Activated naive CD8-positive, alpha-beta T cell treated with anti-CD3 and anti-CD28 coated beads, Interleukin-2, amount 50 U/mL, for 24 hours (primary cell): ENCODE results near the gene ZNF592.

ENCODE experiments used
- ATAC-seq: fragments of 150-1000 bp; cut with Tn5 transposase; one replicate; pipeline ENCODE4 v1.10.0; 2021
- DNase-seq: peaks from one replicate; pipeline ENCODE4 v3.0.0; 2021
- H3K27ac Mint-ChIP-seq: one replicate; pipeline ENCODE4 v1.8.0; 2021; ENCODE audit warnings: mild to moderate bottlenecking, mixed read lengths
- H3K27me3 Mint-ChIP-seq: one replicate; pipeline ENCODE4 v1.8.0; 2021; ENCODE audit warnings: mixed read lengths
- H3K36me3 Mint-ChIP-seq: one replicate; pipeline ENCODE4 v1.8.0; 2021; ENCODE audit warnings: low read depth, mixed read lengths
- H3K4me1 Mint-ChIP-seq: one replicate; pipeline ENCODE4 v1.8.0; 2021; ENCODE audit warnings: mixed read lengths
- H3K4me3 Mint-ChIP-seq: one replicate; pipeline ENCODE4 v1.8.0; 2021; ENCODE audit warnings: mild to moderate bottlenecking, moderate library complexity, mixed read lengths
- H3K9me3 Mint-ChIP-seq: one replicate; pipeline ENCODE4 v1.8.0; 2021; ENCODE audit warnings: mixed read lengths

The ZNF592 gene

GRCh38 chr15:84817466-84818081, 69.2 kb downstream of the ZNF592 start:
- peaks cover 6% of the 10 kb centered on the region for H3K4me1 Mint-ChIP-seq
- H3K4me3 Mint-ChIP-seq: no peak overlapping the region
- DNase-seq: no peak
- H3K27me3 Mint-ChIP-seq: peaks cover 5% of the 10 kb centered on the region
- no peaks in the 10 kb centered on the region for H3K36me3 Mint-ChIP-seq
- H3K9me3 Mint-ChIP-seq: no peaks in the 10 kb centered on the region
- no peak overlapping the region for H3K27ac Mint-ChIP-seq
- peak; percentile 17 for ATAC-seq

GRCh38 chr15:84818261-84819131, 70.1 kb downstream of the ZNF592 start:
- ATAC-seq (no peak), DNase-seq (peak; percentile 10)
- no peak overlapping the region for H3K27ac Mint-ChIP-seq
- H3K9me3 Mint-ChIP-seq: no peaks in the 10 kb centered on the region
- H3K4me3 Mint-ChIP-seq: no peak overlapping the region
- no peaks in the 10 kb centered on the region for H3K36me3 Mint-ChIP-seq
- H3K4me1 Mint-ChIP-seq: peaks cover 6% of the 10 kb centered on the region
- H3K27me3 Mint-ChIP-seq: peaks cover 5% of the 10 kb centered on the region

DNA sequence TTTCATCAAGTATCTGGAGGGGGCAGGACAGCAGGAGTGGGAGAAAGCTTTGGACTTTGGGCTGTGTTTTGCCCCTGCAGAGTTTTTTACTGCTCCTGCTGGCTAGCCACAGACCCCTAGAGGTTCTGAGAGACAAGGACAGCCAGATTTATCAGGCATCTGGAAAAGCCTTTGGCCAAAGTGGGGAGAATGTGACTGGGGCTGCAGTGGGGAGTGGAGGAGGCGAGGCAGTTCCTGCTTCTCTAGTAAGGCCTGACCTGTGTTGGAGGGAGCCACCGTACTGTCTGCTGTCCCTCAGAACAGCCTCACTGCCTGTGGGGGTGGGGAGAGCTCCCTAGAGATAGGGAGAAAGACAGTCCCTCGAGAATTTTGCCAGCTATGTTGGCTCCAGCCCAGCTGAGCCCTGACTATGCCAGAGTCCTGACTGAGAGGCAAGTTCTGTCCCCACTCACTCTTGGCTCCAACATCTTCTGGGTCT, 70.9 kb downstream of the ZNF592 start:
- Mint-ChIP-seq H3K4me3 (no peak overlapping the region), H3K36me3 (no peaks in the 10 kb centered on the region), H3K9me3 (no peaks in the 10 kb centered on the region), H3K27me3 (peaks cover 5% of the 10 kb centered on the region), H3K27ac (no peak overlapping the region), H3K4me1 (peaks cover 6% of the 10 kb centered on the region)
- DNase-seq (no peak), ATAC-seq (no peak)

DNA sequence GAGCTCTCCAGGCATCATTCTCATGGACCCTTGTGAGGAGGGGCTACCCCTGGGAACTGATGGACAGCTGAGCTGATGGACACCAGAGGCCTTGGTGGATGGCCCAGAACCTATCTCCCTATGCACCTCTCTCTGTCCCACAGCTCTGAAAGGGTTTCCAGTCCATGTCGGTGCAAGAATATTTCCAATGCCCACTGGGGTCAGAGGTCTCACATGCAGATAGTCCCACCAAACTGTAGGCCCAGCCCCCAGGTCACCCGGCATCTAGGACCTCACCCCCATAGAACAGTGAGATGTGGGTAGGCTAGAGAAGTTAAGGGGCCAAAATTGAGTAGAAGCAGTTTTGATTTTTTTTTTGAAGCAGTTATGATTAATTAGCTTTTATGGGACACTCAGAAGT, 71.4 kb downstream of the ZNF592 start:
- no peak for ATAC-seq
- Mint-ChIP-seq H3K27ac (no peak overlapping the region), H3K36me3 (no peaks in the 10 kb centered on the region), H3K4me3 (no peak overlapping the region), H3K9me3 (no peaks in the 10 kb centered on the region), H3K4me1 (peaks cover 6% of the 10 kb centered on the region), H3K27me3 (peaks cover 5% of the 10 kb centered on the region)
- DNase-seq: no peak

- ATAC-seq (no peak), DNase-seq (no peak)
- H3K27ac Mint-ChIP-seq: no peak overlapping the region
- H3K4me3 Mint-ChIP-seq: no peak overlapping the region
- peaks cover 4% of the 10 kb centered on the region for H3K4me1 Mint-ChIP-seq
- no peaks in the 10 kb centered on the region for H3K9me3 Mint-ChIP-seq
- H3K36me3 Mint-ChIP-seq: no peaks in the 10 kb centered on the region
- H3K27me3 Mint-ChIP-seq: peaks cover 4% of the 10 kb centered on the region
These were observed 73.2 kb downstream of the ZNF592 start for GRCh38 chr15:84821501-84822021.

- Mint-ChIP-seq H3K27ac (no peak overlapping the region), H3K4me1 (peaks cover 4% of the 10 kb centered on the region), H3K9me3 (no peaks in the 10 kb centered on the region), H3K27me3 (peaks cover 2% of the 10 kb centered on the region), H3K4me3 (no peak overlapping the region), H3K36me3 (no peaks in the 10 kb centered on the region)
- DNase-seq (no peak), ATAC-seq (no peak)
These were observed 74.4 kb downstream of the ZNF592 start for GRCh38 chr15:84822653-84823281.

DNA sequence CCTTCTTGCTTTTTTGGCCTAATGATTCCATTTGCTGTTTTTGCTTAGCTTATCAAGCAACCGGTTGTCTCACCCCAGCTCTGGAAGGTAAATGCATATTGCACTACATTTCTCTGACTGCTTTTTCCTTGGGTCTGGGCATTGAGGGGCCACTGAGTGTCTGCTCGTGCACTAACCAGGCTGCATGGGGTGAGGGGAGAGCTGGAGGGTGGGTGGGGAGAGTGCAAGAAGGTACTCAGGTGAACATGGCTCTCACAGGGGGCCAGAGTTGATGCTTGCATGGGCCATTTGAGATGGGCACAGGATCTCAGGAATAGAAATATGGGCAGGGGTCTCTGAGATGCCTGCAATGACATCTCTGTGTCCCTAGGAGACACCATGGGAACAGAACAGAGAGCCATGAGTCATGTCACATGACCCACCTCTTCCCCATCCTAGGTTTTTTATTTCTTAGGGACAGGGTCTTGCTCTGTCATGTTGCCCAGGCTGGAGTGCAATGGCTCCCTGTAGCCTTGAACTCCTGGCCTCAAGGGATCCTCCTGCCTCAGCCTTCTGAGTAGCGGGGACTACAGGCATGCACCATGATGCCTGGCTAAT, 75.0 kb downstream of the ZNF592 start:
- Mint-ChIP-seq H3K4me3 (no peak overlapping the region), H3K36me3 (no peaks in the 10 kb centered on the region)

GRCh38 chr15:84824260-84825007, 76.0 kb downstream of the ZNF592 start:
- Mint-ChIP-seq H3K4me3 (no peak overlapping the region), H3K27ac (no peak overlapping the region), H3K9me3 (no peaks in the 10 kb centered on the region), H3K36me3 (no peaks in the 10 kb centered on the region), H3K4me1 (no peaks in the 10 kb centered on the region), H3K27me3 (no peaks in the 10 kb centered on the region)
- ATAC-seq (no peak), DNase-seq (no peak)

More for the DNA sequence above, 75.0 kb downstream of the ZNF592 start:
- Mint-ChIP-seq H3K9me3 (no peaks in the 10 kb centered on the region), H3K27me3 (no peaks in the 10 kb centered on the region), H3K27ac (no peak overlapping the region), H3K4me1 (no peaks in the 10 kb centered on the region)
- ATAC-seq (no peak), DNase-seq (no peak)

DNA sequence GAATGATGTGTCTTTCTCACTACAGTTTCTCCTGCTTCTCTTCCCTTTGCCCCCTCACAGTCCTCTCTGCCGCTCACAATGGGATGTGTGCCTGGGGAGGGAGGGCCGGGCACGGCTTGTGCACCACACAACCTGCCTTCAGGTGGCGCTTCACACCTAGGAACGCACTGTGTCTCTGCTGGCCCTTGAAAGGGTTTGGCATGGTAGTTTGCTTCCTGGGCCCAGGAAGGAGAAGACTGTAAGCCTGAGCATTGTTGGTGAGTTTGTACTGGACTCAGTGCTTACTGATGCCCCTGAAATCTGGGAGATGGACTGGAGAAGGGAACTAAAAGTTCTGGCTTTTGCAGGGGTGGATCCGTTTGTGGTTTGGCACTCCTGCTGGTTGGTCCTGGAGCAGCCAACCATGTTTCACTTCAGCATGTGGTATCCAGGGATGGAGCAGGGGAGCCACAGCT, 78.0 kb downstream of the ZNF592 start:
- no peak for ATAC-seq
- H3K36me3 Mint-ChIP-seq: no peaks in the 10 kb centered on the region
- H3K27me3 Mint-ChIP-seq: no peaks in the 10 kb centered on the region
- no peak overlapping the region for H3K4me3 Mint-ChIP-seq
- H3K9me3 Mint-ChIP-seq: no peaks in the 10 kb centered on the region
- H3K4me1 Mint-ChIP-seq: no peaks in the 10 kb centered on the region
- no peak overlapping the region for H3K27ac Mint-ChIP-seq
- no peak for DNase-seq

- no peak for DNase-seq
- H3K9me3 Mint-ChIP-seq: no peaks in the 10 kb centered on the region
These were observed 78.9 kb downstream of the ZNF592 start for GRCh38 chr15:84827246-84827645.

GRCh38 chr15:84828086-84828908, 79.9 kb downstream of the ZNF592 start:
- Mint-ChIP-seq H3K9me3 (no peaks in the 10 kb centered on the region), H3K27me3 (no peaks in the 10 kb centered on the region), H3K36me3 (no peaks in the 10 kb centered on the region), H3K27ac (no peak overlapping the region), H3K4me3 (no peak overlapping the region), H3K4me1 (no peaks in the 10 kb centered on the region)
- DNase-seq (no peak), ATAC-seq (no peak)

More at GRCh38 chr15:84827246-84827645, 78.9 kb downstream of the ZNF592 start:
- no peak for ATAC-seq
- Mint-ChIP-seq H3K36me3 (no peaks in the 10 kb centered on the region), H3K27me3 (no peaks in the 10 kb centered on the region), H3K27ac (no peak overlapping the region), H3K4me1 (no peaks in the 10 kb centered on the region), H3K4me3 (no peak overlapping the region)

DNA sequence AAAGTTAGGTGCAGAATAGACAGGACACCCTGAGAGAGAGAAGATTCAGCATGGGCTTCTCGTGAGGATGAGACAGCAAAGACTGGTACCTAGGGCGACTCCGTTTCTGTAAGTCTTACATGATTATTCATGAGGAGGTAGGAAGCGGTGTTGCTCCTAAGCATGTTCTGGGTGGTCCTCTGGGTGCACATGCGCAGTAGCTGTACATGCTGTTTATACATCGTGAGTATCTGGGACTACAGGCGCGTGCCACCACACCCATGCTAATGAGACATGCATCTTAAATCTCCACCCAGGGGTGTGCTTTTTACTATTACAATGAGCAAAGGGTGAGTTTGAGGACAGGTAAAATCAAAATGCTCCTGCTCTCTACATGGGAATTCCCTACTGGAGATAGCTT, 81.0 kb downstream of the ZNF592 start:
- Mint-ChIP-seq H3K4me1 (no peaks in the 10 kb centered on the region), H3K27me3 (no peaks in the 10 kb centered on the region), H3K9me3 (no peaks in the 10 kb centered on the region), H3K4me3 (no peak overlapping the region), H3K36me3 (no peaks in the 10 kb centered on the region), H3K27ac (no peak overlapping the region)
- DNase-seq: no peak
- ATAC-seq: no peak

GRCh38 chr15:84830036-84830435, 81.6 kb downstream of the ZNF592 start:
- no peaks in the 10 kb centered on the region for H3K9me3 Mint-ChIP-seq
- H3K27me3 Mint-ChIP-seq: no peaks in the 10 kb centered on the region
- H3K4me1 Mint-ChIP-seq: no peaks in the 10 kb centered on the region
- no peak for DNase-seq
- H3K4me3 Mint-ChIP-seq: no peak overlapping the region
- no peak for ATAC-seq
- no peak overlapping the region for H3K27ac Mint-ChIP-seq
- no peaks in the 10 kb centered on the region for H3K36me3 Mint-ChIP-seq
